Measurements from ENCODE around the gene COMTD1. TPM values are rescaled to one million over a fixed set of nuclear protein-coding genes. Genes with fewer than 3 reads are reported as not detected.

The COMTD1 gene
- polyA plus RNA-seq (ENCODE audit: insufficient read length), result 5.5 TPM
- long read RNA-seq, donor 1, transcript COMTD1-201 (7 exons, 976 nt), result major isoform, 9 of 12 reads
- long read RNA-seq, donor 1, partial matches to known transcripts, result 0 of 12 reads
- long read RNA-seq, donor 1, other reads (novel, unspliced or antisense), result 0 of 12 reads
- long read RNA-seq, donor 2, partial matches to known transcripts, result 0 of 5 reads
- long read RNA-seq, donor 2, other reads (novel, unspliced or antisense), result 0 of 5 reads
- long read RNA-seq, donor 3, transcript COMTD1-201 (7 exons, 976 nt), result major isoform, 5 of 5 reads
- long read RNA-seq, donor 3, partial matches to known transcripts, result 0 of 5 reads
- long read RNA-seq, donor 3, other reads (novel, unspliced or antisense), result 0 of 5 reads
- long read RNA-seq, donor 4, partial matches to known transcripts, result 0 of 1 reads
- long read RNA-seq, donor 4, other reads (novel, unspliced or antisense), result 0 of 1 reads
- long read RNA-seq, donor 5, transcript COMTD1-201 (7 exons, 976 nt), result major isoform, 7 of 8 reads
- long read RNA-seq, donor 5, partial matches to known transcripts, result 0 of 8 reads
- long read RNA-seq, donor 5, other reads (novel, unspliced or antisense), result 0 of 8 reads
- long read RNA-seq, donor 6, transcript COMTD1-201 (7 exons, 976 nt), result major isoform, 6 of 6 reads
- long read RNA-seq, donor 6, partial matches to known transcripts, result 0 of 6 reads
- long read RNA-seq, donor 6, other reads (novel, unspliced or antisense), result 0 of 6 reads
- long read RNA-seq, donor 7, transcript COMTD1-201 (7 exons, 976 nt), result major isoform, 8 of 9 reads
- long read RNA-seq, donor 7, partial matches to known transcripts, result 0 of 9 reads
- long read RNA-seq, donor 7, other reads (novel, unspliced or antisense), result 0 of 9 reads
- long read RNA-seq, donor 8, partial matches to known transcripts, result 0 of 2 reads
- long read RNA-seq, donor 8, other reads (novel, unspliced or antisense), result 0 of 2 reads

DNA sequence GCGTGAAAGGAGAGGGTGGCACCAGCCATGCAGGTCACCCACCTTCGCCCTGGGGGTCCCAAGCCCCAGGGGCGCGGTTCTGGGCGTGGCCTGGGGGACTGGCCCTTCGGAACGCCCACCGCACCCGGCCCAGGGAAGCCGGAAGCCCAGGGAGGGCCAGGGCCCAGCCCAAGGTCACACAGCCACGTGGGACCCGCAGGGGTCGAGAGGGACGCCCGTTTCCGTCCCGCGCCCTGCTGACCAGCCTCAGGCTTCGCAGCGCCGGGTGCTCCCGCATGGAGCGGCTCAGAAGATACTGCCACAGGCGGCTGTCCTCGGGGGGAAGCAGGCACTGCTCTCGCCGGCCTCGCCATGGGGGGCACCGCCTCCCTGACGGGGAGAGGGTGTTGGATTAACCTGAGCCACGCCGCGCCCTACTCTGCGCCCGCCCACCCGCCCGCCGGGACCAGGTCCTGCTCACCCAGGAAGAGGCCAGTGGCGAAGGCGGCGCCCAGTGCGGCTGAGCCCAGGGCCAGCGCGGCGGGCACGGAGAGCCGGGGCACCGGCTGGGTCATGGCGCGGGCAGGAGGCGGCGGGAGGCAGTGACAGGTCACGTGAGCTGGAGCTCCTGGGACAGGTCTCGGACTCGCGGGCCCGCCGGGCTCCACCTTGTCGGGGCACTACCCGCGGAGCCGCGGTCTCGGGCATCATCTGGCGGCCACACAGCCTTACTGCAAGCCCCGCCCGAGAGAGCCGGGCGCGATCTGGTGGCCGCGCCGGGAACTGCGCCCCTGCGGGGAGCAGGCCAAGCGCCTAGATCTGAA lies at the start of gene COMTD1:
Gene COMTD1, minus strand, starts transcription at position 583 of the 803 bp plus-strand sequence. Its CDS starts 29 bp downstream, at position 554.
- peak; percentile 84 for DNase-seq

DNA sequence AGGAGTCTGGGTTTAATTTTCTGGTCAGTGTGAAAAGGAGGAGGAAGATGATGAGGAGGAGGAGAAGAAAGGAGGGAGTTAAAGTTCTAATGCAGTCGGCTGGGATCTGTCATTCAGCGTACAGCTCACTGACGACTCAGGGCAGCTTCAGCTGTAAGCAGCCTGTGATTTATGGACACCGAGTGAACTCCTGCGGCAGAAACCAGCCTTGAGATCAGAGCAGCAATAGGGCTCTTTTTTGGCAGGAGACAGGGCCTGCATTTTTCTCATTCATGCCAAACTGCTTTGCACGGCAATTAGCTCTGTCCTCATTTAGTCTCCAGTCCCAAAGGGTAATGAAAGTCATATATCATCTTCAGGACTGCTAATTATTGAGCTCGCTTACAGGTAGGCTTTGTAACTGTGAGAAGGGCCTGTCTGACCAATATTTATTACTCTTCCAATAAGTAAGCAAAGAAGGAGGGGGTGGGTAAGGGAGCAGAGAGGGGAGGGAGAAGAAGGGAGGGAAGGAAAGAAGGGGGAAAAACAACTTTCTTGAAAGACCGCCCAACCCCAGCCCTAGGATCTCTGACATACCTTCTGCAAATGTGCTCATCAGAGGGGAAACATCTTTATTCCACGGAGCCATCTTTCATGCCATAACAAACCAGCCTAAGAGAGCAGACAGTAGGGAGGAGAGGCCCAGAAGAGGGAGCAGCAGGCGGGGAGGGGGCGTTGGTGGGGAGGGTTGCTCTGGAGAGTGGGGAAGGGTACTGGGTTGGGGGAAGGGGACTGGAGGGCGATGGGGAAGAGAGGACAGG lies 48.1 kb upstream of the COMTD1 start:
- DNase-seq, result peak; percentile 88

DNA sequence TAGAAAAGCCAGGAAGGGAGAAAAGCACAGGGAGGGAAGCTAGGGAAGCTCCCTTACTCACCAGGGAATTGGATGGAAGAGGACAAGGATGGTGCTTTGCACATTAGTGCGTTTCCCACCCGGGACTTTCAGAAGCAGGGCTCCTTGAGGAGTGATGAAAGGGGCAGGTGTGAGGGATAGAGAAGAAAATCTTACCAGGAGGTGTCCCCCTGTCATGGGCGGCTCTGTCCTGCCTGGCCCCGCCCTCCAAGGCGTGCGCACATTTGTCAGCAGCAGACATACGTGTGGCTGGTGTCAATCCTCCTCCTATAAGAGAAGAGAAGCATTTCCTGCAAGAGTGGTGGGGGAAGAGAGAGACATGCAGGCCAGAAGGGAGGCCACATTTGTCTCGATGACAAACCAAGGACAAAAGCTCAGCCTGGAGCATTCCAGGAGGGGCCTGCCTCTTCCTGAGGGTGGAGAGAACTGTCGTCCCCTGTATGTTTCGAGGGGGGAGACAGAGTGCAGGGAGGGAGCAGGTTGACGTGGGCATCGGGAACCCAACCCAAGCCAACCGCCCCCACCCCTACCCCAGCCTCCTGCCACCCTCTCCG lies 47.4 kb upstream of the COMTD1 start:
- DNase-seq, result peak; percentile 66

DNA sequence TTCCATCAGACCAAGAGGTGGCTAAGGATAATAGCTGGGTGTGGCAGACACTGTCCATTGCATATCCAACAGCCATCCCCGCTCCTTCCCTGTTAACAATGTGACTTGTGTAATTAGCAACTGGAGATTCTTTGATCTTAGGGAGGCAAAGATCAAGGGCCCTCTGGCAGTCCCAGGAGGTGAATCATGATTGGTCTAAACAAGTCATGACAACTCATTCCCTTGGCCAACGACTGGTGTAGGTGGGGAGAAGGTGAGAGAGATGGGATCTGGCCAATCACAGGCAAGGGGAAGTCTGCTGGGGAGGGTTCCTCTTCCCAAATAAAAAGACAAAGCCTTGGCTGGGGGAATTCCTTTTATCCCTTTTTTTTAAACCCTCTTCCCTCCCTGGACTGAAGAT lies 46.2 kb upstream of the COMTD1 start:
- no peak for DNase-seq

DNA sequence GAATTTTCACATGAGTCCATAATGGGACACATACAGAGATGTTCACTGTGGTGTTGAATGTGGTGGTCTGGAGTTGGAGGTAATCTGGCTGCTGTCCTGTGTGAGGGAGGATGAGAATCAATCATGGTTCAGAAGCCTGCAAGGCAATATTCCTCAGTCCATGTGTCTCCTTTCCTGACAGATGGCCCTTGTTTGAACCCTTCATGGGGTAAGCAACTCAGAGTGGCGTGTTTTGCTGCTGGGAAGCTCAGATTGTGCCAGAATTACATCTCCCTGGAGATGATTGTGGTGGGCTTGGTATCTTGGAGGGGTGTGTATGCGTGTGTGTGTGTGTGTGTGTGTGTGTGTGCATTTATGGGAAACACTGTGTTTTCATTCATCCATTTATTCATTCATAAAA lies 44.5 kb upstream of the COMTD1 start:
- no peak for DNase-seq

DNA sequence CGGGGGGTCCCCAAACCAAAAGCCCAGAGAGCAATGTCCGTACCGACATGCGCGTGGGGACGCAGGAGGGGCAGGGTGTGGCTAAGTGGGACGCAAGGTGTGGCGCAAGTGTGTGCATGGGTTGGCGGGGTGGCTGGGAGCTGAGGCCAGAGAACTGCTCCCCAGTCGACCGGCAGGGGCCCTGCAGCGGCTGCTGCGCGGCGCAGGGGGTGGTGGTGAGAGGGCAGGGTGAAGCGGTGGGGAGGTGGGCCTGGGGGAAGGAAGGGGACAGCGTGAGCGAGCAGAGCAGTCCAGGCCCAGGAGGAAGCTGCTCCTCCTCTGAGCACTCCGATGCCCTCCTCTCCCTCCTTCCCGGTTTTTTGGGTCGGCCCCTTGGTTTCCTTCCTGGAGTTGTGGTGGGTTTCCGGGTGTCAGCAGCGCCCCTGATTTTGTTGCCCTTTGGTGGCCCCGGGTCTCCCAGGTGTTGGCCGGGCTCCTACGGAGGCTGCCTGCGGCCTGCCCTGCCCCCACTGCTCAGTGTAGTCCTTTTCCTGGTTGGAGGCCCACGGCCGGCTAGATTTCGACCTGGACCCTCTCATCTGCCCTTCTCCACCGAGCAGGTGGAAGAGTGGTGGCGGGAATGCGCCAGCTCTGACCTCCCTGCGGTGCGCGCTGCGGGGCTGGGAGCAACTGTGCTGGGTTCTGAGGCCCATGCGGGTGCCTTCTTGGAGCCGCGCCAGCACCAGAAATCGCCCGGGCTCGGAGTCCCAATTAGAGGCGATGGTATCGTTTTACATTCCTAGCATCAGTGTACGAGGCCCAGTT lies 40.5 kb upstream of the COMTD1 start:
- no peak for DNase-seq

DNA sequence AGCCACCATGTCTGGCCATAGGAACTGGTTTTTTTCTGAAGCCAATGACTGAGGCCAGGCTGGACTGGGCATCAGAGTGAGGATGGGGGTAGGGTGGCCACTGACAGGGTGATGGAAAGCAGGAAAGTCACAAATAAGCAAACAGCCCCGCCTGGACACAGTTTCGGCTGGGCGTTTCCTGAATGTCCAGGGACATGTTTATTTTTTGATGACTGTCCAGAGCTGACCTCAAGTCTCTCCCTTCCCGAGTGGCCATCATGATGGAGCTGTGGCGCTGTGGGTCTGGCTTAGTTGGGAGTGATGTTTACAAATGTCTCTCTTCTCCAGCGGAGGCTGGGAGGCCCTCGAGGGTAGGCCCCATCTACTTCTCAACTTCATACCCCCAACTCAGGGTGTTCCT lies 37.1 kb upstream of the COMTD1 start:
- DNase-seq, result peak; percentile 35

DNA sequence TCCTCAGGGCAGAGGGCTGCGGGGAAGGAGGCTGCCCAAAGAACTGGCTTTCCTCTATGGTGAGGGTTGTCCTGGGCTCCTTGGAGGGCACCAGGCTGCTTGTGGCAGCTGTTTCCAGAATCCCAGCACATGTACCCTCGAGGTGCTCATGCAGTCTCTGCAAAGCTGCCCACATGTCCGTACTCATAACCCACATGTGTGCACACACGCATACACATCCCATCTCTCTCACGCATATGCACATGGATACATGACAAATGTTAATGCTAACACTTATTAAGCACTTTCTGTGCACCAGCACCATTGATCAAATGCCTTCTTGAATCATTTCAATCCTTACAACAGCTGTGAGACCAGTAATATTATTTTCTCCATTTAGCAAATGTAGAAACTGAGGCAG lies 36.3 kb upstream of the COMTD1 start:
- DNase-seq, result no peak

DNA sequence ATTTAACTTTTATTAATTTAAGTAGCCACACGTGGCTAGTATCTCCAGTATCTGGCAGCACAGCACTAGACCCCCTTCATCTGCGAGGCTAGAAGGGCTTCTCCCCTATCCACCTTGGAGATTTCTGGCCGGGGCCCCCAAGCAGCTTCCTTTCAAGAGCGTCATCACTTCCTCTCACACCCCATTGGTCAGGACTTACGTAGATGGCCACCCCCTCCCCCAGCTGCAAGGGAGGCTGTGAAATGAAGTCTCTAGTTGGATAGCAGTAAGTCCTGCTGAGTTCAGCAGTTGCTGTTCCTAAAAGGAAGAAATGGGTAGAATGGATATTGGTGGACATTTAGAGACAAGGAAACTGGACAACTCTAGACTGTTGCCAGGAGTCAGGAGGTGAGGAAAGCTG lies 33.8 kb upstream of the COMTD1 start:
- DNase-seq, result no peak

DNA sequence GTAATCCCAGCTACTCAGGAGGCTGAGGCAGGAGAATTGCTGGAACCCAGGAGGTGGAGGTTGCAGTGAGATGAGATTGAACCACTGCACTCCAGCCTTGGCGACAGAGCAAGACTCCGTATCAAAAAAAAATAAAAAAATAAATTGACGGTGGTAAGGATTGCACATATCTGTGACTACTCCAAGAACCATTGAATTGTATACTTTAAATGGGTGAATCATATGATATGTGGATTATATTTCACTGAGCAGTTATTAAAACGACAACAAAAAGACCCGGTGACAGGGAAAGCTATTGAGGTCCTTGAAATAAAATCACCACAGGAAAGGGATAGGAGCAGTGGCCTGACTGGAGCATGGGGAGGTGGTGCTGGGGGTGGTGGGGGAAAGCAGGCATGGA lies 31.2 kb upstream of the COMTD1 start:
- DNase-seq, result no peak

DNA sequence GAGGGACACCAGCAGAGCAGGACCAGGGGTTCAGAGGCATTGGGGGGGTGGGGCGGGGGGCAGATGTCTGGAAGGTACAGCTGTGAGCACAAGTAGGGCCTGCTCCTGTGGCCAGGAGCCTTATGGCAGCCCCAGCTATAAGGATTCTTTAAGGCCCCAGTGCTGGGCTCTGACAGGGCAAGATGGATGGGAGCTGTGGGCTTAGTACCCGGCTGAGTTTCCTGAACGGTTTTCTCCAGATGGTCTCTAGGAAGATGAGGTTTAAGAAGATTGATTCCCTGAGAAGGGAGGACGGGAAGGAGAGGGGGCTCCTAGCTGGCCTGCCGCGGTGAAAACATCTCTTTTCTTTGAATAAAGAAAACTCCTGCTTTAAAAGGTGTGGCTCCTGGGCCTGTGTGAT lies 30.1 kb upstream of the COMTD1 start:
- no peak for DNase-seq

DNA sequence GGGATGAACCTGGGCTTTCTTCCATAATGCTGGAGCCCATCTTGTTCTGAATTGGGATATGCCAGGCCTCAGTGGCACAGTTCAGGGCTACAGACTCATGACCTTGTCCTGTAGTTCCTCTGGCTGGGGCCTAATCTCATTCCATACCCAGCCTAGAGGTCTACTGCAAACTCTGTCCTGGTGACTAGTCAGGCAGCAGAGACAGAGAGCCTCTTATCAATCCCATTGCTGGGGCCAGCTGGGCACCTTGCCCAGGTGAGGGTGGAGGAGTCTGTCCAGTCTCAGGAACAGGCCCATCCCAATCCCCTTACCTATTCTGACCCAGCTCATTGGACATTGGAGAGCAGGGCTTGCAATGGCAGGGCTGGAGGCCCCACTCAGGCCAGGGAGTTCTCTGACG lies 28.0 kb upstream of the COMTD1 start:
- no peak for DNase-seq

DNA sequence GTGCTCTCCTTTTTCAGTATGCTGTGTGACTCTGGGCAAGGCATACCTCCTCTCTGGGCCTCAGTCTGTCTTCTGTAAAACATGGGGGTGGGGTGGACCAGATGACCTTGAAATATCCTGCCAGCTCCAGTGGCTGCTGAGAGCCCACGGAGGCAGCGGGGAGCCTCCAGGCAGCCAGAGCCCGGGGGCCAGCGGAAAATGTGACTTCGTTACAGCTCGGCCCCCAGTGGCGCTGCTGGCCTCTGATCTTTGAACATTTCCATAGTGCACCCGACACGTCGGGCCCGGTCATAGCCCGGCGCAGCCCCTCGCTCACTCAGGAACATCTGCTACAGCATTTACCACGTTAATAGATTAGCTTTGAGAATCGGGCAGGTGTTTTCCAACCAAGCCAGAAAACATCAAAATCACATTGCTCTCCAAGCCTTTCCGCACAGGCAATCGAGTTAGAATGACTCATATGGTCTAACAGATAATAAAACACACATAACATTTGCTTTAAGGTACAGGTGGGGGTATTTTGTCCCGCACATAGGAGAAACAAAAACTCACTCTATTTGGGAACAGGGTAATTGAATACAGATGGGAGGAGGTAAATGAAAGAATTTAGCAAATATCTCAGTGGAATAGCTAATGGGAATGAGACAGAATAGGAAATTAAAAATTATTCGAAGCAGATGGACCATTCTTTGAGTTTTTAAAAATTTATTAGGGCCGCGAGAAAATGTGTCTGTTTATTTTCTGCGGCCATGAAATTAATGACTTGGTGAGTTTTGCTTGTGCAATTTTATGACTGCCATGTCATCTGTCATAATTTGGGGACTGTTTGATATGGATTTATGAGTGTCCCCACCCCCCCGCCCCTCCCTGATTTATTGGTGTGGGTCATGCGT lies 26.3 kb upstream of the COMTD1 start:
- DNase-seq, result no peak

DNA sequence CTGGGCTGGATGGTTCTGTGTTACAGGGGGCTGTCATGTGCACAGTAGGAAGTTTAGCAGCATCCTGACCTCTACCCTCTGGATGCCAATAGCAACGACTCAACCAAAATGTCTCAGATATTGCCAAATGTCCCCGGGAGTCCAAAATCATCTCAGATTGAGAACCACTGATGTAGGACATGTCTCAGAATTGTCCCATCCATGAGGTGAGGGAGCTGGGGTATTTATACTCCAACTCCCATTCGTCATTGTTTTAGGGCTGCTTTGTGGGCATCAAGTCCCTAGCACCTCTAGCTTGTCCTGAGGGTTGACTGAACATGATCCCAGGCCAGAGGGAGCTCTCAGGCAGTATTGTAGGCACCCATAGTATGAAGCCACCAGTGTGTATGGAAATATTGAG lies 25.2 kb upstream of the COMTD1 start:
- no peak for DNase-seq

DNA sequence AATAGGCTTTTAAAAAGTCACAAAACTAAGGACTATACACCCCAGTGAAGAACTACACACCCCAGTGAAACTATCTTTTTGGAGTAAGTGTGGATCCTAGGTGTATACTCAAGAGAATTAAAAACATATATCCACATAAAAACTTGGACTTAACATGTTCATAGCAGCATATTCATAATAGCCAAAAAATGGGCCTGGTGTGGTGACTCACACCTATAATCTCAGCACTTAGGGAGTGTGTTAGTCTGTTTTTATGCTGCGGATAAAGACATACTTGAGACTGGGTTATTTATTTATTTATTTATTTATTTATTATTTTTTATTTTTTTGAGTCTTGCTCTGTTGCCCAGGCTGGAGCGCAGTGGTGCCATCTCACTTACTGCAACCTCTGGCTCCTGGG lies 19.0 kb upstream of the COMTD1 start:
- DNase-seq, result no peak

DNA sequence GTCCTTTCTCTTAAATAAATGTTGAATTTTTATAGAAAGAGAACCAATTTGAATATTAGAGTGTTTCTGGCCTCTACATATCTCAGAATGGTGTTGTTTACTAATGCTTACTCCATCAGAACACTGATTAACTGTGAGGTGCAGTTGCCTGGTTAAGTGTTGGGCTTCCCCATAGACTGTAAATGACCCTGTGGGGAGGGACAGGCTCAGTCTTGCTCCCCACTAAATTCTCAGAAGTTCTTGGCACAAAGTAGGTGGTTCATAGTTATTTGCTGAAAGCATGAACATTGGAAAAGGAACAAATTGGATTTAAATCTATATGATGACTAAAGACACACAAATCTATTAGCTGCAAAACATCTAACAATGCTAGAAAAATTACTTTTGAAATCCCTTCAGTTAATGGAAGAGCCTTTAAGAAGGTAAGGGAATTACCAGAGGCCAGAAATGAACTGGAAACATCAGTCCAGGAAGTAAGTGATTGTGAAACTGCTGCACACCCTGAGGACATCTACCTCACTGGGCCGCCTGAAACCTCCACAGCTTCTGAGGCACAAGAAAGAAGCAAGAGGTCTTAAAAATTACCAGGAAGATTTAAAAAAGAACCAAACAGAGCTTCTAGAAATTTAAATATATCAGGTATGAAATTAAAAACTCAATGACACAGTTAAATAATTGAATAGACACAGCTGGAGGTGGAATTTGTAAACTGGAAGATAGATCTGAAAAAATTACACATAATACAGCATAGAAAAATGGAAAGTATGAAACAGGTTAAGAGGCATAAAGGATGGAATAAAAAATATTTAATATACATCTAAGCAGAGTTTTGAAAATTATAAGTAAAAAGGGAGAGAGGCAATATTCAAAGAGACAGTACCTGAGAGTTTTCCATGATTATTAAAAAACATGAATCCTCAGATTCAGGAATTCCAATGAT lies 17.8 kb upstream of the COMTD1 start:
- DNase-seq, result no peak

DNA sequence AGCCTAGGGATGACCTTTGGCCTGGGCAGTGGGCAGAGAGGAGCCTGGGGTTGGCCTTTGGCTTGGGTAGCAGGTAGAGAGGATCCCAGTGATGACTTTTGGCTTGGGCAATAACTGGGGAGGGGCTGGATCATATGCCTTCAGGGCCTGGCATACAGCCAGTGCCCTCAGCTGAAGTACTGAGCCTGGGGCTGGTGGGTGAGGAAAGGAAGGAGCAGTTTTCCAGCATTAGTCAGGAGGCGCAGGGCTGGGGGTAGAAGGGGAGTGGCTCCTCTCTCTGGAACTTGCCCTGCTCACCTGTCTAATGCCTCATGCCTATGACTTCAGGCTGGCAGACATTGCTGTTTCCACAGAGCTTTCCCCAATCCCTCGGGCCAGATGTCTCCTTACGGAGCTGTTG lies 15.2 kb upstream of the COMTD1 start:
- DNase-seq, result no peak

DNA sequence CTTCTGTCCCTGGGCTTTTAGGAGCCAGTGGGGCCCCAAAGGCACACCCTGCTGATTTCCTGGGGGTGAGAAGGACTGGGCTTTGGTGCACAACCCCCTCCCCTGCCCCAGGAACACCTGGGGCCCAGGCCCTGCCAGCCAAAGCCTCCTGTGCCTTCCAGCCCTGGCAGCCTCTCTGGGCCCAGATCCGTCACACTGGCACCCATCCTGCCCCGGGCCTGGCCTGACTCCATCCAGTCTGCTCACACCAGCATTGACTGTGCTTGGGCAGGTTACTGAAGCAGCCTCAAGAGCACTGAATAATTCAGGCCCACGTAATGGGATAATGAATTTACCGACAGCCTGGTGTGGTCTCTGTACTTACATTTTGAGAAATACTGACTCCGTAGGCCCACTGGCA lies 12.0 kb upstream of the COMTD1 start:
- DNase-seq, result no peak

All from left kidney (tissue), 8 donors.